Thyroid gland (tissue), 4 donors: ENCODE measurements around the gene STOX2. TPM values are rescaled to one million over a fixed set of nuclear protein-coding genes. Genes with fewer than 3 reads are reported as not detected.

Source experiments
- DNase-seq, 2 donors: peaks; one replicate each; pipeline ENCODE4 v3.0.0-alpha.2; 2019
- H3K27ac ChIP-seq, 3 donors: fragments of 200-600 bp; sonication (generic); 1 replicate in 2 of 3; 2 replicates in 1 of 3; pipeline ENCODE4 v1.5.1; 2016 to 2019; ENCODE audit warnings: mild to moderate bottlenecking in 1 of 3, moderate library complexity in 1 of 3
- H3K27me3 ChIP-seq: fragments of 200-600 bp; sonication (generic); one replicate; pipeline ENCODE4 v1.5.1; 2019
- H3K36me3 ChIP-seq, 2 donors: fragments of 200-600 bp; sonication (generic); one replicate each; pipeline ENCODE4 v1.5.1; 2016 to 2019
- H3K4me1 ChIP-seq, 2 donors: fragments of 200-600 bp; sonication (generic); one replicate each; pipeline ENCODE4 v1.5.1; 2017 to 2019
- H3K4me3 ChIP-seq, 3 donors: fragments of 200-600 bp; sonication (generic); replicated peaks in 1 of 3; 1 replicate in 2 of 3; 2 replicates in 1 of 3; pipeline ENCODE4 v1.5.1; 2016; ENCODE audit warnings: mild to moderate bottlenecking in 1 of 3
- H3K9me3 ChIP-seq: fragments of 200-600 bp; sonication (generic); one replicate; pipeline ENCODE4 v1.5.1; 2017
- CTCF ChIP-seq, 6 experiments: fragments of 200-600 bp in 3 of 6; fragments of 450-650 bp in 3 of 6; sonication (generic) in 3 of 6; IDR thresholded peaks; one replicate each; pipeline ENCODE4 v1.5.1; 2016 to 2019; ENCODE audit warnings: antibody characterized with exemption in 6 of 6, mild to moderate bottlenecking in 2 of 6, inconsistent platforms in 1 of 6, moderate library complexity in 1 of 6
- POLR2A ChIP-seq, 2 donors: fragments of 450-650 bp; IDR thresholded peaks; one replicate each; pipeline ENCODE4 v1.6.1; 2017; ENCODE audit warnings: antibody characterized with exemption in 2 of 2, mild to moderate bottlenecking in 2 of 2, moderate library complexity in 1 of 2
- WGBS, 2 donors: methylation state at CpG; one replicate each; pipeline ENCODE4 v1.1.5; 2017; 5-methylcytosine and 5-hydroxymethylcytosine counted together
- intact Hi-C: fragments of 100-400 bp; cut with DNase I; formaldehyde crosslinking; loops from one replicate; pipeline ENCODE4 v1.15.1; 2023
- total RNA-seq, 4 donors: library from RNA; depleted of rRNA; stranded (reverse); fragments of >200 nt; gene quantifications; one replicate each; pipeline ENCODE4 v1.2.3, GENCODE V29; 2016

The STOX2 gene
- total RNA-seq, 4 donors from 2014 or later = 27.3 to 57.7 (median 43.3) TPM

GRCh38 chr4:183905593-183906488 lies 734 bp downstream of the STOX2 start:
- Histone ChIP-seq H3K9me3 (no peaks in the 10 kb centered on the region), H3K4me3 (peak overlapping the region; percentile 36 to 46 (median 42)), H3K4me1 (peaks cover 14 to 16% of the 10 kb centered on the region in 2 donors), H3K36me3 (no peaks in the 10 kb centered on the region), H3K27ac (peak overlapping the region in 2 of 3 donors; percentile 39 to 40), H3K27me3 (no peaks in the 10 kb centered on the region)
- WGBS, 2 donors = 1 to 3% methylated on average over 6 to 48 of the region's 93 CpGs
- no peak for TF ChIP-seq POLR2A (IDR thresholded peaks at IDR 0.05)
- no peak for TF ChIP-seq CTCF (IDR thresholded peaks at IDR 0.05)
- intact Hi-C loops = no loop called here
- DNase-seq = peak; percentile 52 to 58

- Histone ChIP-seq H3K36me3 (no peaks in the 10 kb centered on the region), H3K27ac (no peak overlapping the region), H3K4me1 (peaks cover 14 to 16% of the 10 kb centered on the region in 2 donors), H3K9me3 (no peaks in the 10 kb centered on the region), H3K4me3 (peak overlapping the region in 1 of 3 donors; percentile 46), H3K27me3 (no peaks in the 10 kb centered on the region)
- TF ChIP-seq POLR2A (IDR thresholded peaks at IDR 0.05) (no peak), CTCF (IDR thresholded peaks at IDR 0.05) (no peak)
- intact Hi-C loops = no loop called here
- WGBS, 2 donors = 7% methylated on average over 14 of the region's 25 CpGs; no CpG with 5 or more reads in 1 of the 2 donors
- no peak for DNase-seq
Observed at GRCh38 chr4:183906489-183906738, 1.3 kb downstream of the STOX2 start.

GRCh38 chr4:183906739-183907651 lies 1.9 kb downstream of the STOX2 start:
- no peaks in the 10 kb centered on the region for H3K27me3 ChIP-seq
- H3K27ac ChIP-seq = no peak overlapping the region
- DNase-seq = peak in 1 of 2 donors; percentile 5
- WGBS, 2 donors = 48 to 54% methylated on average over 46 to 47 of the region's 54 CpGs
- no peak for TF ChIP-seq POLR2A (IDR thresholded peaks at IDR 0.05)
- no peak for TF ChIP-seq CTCF (IDR thresholded peaks at IDR 0.05)
- intact Hi-C loops = no loop called here
- H3K4me3 ChIP-seq = peak overlapping the region in 1 of 3 donors; percentile 46
- H3K4me1 ChIP-seq = peaks cover 14 to 16% of the 10 kb centered on the region in 2 donors
- H3K36me3 ChIP-seq = no peaks in the 10 kb centered on the region
- no peaks in the 10 kb centered on the region for H3K9me3 ChIP-seq

GRCh38 chr4:183907871-183908683 lies 3.0 kb downstream of the STOX2 start:
- Histone ChIP-seq H3K4me3 (no peak overlapping the region), H3K9me3 (no peaks in the 10 kb centered on the region), H3K27me3 (no peaks in the 10 kb centered on the region), H3K36me3 (no peaks in the 10 kb centered on the region), H3K27ac (no peak overlapping the region), H3K4me1 (peaks cover 14 to 16% of the 10 kb centered on the region in 2 donors)
- TF ChIP-seq POLR2A (IDR thresholded peaks at IDR 0.05) = no peak
- TF ChIP-seq CTCF (IDR thresholded peaks at IDR 0.05) = no peak
- WGBS, 2 donors = 93% methylated on average over 10 of the region's 10 CpGs
- no peak for DNase-seq
- intact Hi-C loops = no loop called here
